Measurements from ENCODE around the gene ROMO1. TPM values are rescaled to one million over a fixed set of nuclear protein-coding genes. Genes with fewer than 3 reads are reported as not detected.

Gene ROMO1
- total RNA-seq, 1 experiment from 2014 or later, result 207 TPM

DNA sequence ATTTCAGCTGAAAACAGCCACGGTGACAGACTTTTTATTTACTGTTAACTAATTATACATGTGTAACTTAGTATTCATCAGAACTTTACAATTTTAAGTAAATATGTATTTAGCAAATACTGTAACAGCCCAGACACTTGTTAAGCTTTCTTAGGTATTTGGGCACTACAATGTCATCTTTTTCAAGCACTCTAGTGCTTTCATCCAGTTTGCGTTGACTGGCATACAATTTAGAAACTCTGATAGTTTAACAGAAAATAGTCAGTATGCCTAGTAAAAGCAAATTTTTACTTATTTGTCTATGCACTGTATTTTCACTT lies 32.2 kb downstream of the ROMO1 start:
- H2BK15ac ChIP-seq (ENCODE audit: low read depth, low read length), result no peak overlapping the region
- no peak overlapping the region for H3K4me2 ChIP-seq (ENCODE audit: insufficient read depth, insufficient read length, low read length)
- H3K18ac ChIP-seq (ENCODE audit: insufficient read length, low read depth, low read length), result no peak overlapping the region
- H3K9me3 ChIP-seq (ENCODE audit: control insufficient read depth, low read depth, low read length), result no peaks in the 10 kb centered on the region
- H3K9ac ChIP-seq (ENCODE audit: extremely low read depth, insufficient read length, low read length), result no peak overlapping the region
- no peak overlapping the region for H4K5ac ChIP-seq (ENCODE audit: insufficient read length, low read depth, low read length)
- H4K91ac ChIP-seq (ENCODE audit: insufficient read length, low read depth, low read length), result no peak overlapping the region
- no CpG with 5 or more reads among the region's 2 CpGs for WGBS (ENCODE audit: extremely low coverage, insufficient read length, low lambda C conversion rate)
- Mint-ChIP-seq H3K4me3 (no peak overlapping the region), H3K9me3 (no peaks in the 10 kb centered on the region), H3K4me1 (peaks cover 5% of the 10 kb centered on the region in 2 experiments; a peak in 3 of 4 replicates), H3K27ac (no peak overlapping the region), H3K27me3 (ENCODE audit: low read depth) (no peaks in the 10 kb centered on the region; the same call in 1 of the 2 replicates), H3K36me3 (ENCODE audit: insufficient read depth in 1 of 3, low read depth in 3 of 3) (peaks cover 54 to 95% (median 93%) of the 10 kb centered on the region in 3 experiments)
- H3K4me1 ChIP-seq (ENCODE audit: insufficient read depth, low read length), result no peaks in the 10 kb centered on the region
- no peak overlapping the region for H2BK120ac ChIP-seq (ENCODE audit: low read depth, low read length, poor library complexity, severe bottlenecking)
- no peak overlapping the region for H3K56ac ChIP-seq (ENCODE audit: insufficient read length, low read depth, low read length)
- H3K27ac ChIP-seq (ENCODE audit: insufficient read length, low read depth, low read length), result no peak overlapping the region
- H4K8ac ChIP-seq (replicated peaks; ENCODE audit: insufficient read length, low read depth, low read length), result no peak overlapping the region
- no peak overlapping the region for H3K23ac ChIP-seq (ENCODE audit: insufficient read length, low read depth, low read length)
- TF ChIP-seq CTCF (conservative IDR thresholded peaks at IDR 0.05), result no peak
- no peak overlapping the region for H2BK20ac ChIP-seq (ENCODE audit: low read depth, low read length, poor library complexity, severe bottlenecking)
- no peaks in the 10 kb centered on the region for H3K23me2 ChIP-seq (ENCODE audit: insufficient read length, low read depth, low read length, poor library complexity, severe bottlenecking)
- no peak overlapping the region for H3K4ac ChIP-seq (ENCODE audit: low read depth, low read length)
- H2AK5ac ChIP-seq (ENCODE audit: insufficient read length, low read length), result no peak overlapping the region
- H2BK5ac ChIP-seq (ENCODE audit: insufficient read length, low read length), result no peak overlapping the region
- H4K20me1 ChIP-seq (ENCODE audit: control insufficient read depth, insufficient read depth, insufficient read length), result no peaks in the 10 kb centered on the region
- H2AFZ ChIP-seq (ENCODE audit: low read length), result no peak overlapping the region
- no peaks in the 10 kb centered on the region for H3K27me3 ChIP-seq (ENCODE audit: insufficient read depth, low read length)
- H2BK12ac ChIP-seq (ENCODE audit: insufficient read length, low read depth, low read length), result no peak overlapping the region
- peaks cover 15% of the 10 kb centered on the region; the same call in 1 of the 2 replicates for H3K79me2 ChIP-seq (ENCODE audit: insufficient read depth, low read length)
- DNase-seq, result no peak
- no peak overlapping the region for H3K14ac ChIP-seq (ENCODE audit: insufficient read depth, low read length)
- no peak overlapping the region for H3T11ph ChIP-seq (ENCODE audit: low read length)
- H3K79me1 ChIP-seq (ENCODE audit: insufficient read depth, low read depth, low read length, poor library complexity, severe bottlenecking), result peaks cover 9% of the 10 kb centered on the region

Data from H9 (cell line).